ENCODE results near the gene COPB1.

COPB1 gene

GRCh38 chr11:14425621-14426020 is 74.0 kb downstream of the COPB1 start:
- DNase-seq: no peak

DNA sequence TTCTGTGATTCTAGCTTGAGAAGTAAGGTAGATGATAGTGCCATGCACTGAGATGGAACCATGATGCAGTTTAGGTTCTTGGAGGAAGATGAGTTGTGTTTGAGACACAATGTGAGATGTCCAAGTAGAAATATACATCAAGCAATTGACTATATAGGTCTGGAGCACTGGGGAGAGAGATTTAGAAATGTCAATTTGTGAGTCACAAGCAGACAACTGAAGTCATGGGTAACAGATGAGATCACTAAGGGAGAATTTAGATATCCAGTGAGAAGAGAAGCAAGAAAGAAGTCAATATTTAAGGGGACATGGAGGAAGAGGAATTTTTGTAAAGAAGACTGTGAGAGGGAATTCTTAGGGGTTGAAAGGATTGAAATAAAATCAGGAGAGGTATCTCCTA is 75.5 kb downstream of the COPB1 start:
- no peak for DNase-seq

- no peak for DNase-seq
Measured at GRCh38 chr11:14423633-14424032, 76.0 kb downstream of the COPB1 start.

DNA sequence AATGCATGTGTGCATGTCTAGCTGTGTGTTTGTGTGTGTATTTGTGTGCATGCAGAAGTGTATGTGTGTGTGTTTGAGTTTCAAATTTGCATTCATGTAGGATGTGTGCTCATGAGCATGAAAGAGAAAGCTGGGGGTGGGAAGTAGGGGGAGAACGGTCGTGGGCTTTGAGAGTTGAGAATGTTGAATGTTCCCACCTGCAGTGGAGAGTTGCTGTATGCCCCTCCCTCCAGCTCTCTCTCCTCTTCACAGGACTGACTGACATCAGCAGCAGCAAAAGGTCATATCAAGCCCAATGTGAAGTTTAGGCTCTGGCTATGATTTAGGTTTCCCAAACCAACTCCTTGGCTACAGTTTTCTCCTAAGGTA is 76.8 kb downstream of the COPB1 start:
- no peak for DNase-seq

- no peak for DNase-seq
Measured at GRCh38 chr11:14422052-14422813, 77.4 kb downstream of the COPB1 start.

GRCh38 chr11:14420223-14420622 is 79.4 kb downstream of the COPB1 start:
- DNase-seq: no peak

- no peak for DNase-seq
Measured at GRCh38 chr11:14418801-14419417, 80.7 kb downstream of the COPB1 start.

GRCh38 chr11:14417617-14418374 is 81.8 kb downstream of the COPB1 start:
- DNase-seq: no peak

DNA sequence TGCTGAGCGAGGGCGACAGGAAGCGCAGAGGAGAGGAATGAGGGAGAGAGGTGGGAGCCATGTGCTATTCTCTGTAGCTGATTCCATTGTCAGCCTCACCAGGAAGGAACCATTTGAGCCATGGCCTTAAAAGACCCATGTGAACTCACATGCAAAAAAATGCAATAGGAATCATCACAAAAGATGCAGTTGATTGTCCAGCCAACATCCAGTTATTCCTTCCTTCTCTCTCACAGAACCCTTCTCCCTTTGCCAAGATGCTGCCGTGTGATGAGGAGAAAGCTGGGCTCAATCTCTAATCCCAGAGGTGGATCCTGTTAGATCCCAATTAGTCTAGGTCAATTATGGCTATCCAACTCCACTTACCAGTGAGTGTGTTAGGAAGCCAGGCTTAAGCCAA is 82.4 kb downstream of the COPB1 start:
- DNase-seq: no peak

GRCh38 chr11:14414470-14415461 is 84.8 kb downstream of the COPB1 start:
- DNase-seq: peak in 4 of 5 donors; percentile 24 to 94 (median 32)

- peak in 1 of 5 donors; percentile 10 for DNase-seq
Measured at GRCh38 chr11:14413307-14414069, 86.1 kb downstream of the COPB1 start.

DNA sequence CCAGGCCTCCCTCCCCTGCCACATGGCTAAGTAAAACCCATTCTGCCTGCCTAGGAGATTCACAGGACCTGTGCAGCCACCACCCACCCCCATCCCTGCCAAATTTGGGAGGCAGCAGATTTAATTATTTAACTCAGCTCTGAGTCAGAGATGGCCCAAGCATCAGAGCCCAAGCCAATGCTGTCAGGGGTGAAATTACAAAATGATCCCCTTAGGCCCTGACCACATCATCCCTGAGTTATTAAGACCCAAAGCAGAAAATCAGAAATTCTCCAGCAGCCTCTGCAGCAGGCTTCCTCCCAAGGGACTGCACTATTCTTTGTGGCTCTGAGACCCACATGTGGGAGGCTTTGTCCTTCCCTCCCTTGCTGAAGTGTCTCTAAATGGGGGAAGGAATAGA is 87.8 kb downstream of the COPB1 start:
- DNase-seq: no peak

DNA sequence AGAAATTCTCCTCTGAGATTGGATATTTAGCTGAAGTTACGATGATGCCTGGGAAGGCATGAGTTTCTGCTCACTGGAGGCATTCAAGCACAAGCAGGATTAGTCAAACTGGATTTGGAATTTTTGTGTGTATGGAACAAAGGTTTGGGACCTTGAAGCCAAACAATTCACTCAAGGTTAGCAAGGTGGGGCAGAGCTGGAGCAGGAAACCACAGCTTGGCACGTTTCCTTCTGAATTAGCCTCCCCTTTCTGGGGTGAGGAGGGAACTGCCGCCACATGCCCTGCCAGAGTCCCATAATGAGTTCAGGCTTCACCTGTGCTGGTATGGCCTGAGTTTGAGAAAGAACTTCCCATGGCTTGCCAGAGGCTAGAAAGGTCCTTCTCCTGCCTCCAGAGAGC is 89.7 kb downstream of the COPB1 start:
- DNase-seq: no peak

- DNase-seq: no peak
Measured at GRCh38 chr11:14408612-14409011, 91.0 kb downstream of the COPB1 start.
